SK-N-MC (cell line): ENCODE data around the gene RNF130.
"Not testable (repeated sequence)": the region's sequence is repeated elsewhere in the genome, so short reads cannot be mapped to it uniquely, and the experiment has no call there.

Experiments
- DNase-seq: peaks from one replicate; pipeline ENCODE4 v3.0.0-alpha.2; 2011; ENCODE audit warnings: low read depth, low spot score
- H3K27ac ChIP-seq: fragments of 200-600 bp; sonication (generic); 2 replicates; pipeline ENCODE4 v1.5.1; 2016; ENCODE audit warnings: mixed run types
- H3K36me3 ChIP-seq: fragments of 200-600 bp; sonication (generic); 2 replicates; pipeline ENCODE4 v1.6.1; 2017; ENCODE audit warnings: antibody characterized with exemption, low read length, mixed read lengths; ENCODE audit not compliant: insufficient read depth
- H3K4me3 ChIP-seq: fragments of 200-600 bp; sonication (generic); 2 replicates; pipeline ENCODE4 v1.5.1; 2016
- H3K9ac ChIP-seq: fragments of 200-600 bp; sonication (generic); 2 replicates; pipeline ENCODE4 v1.8.0; 2017; ENCODE audit warnings: mixed run types, mixed read lengths; ENCODE audit not compliant: insufficient read length
- H3K9me3 ChIP-seq: fragments of 200-600 bp; sonication (generic); 2 replicates; pipeline ENCODE4 v1.6.1; 2017; ENCODE audit warnings: low read depth, mild to moderate bottlenecking, antibody characterized with exemption, low read length, moderate library complexity, mixed read lengths
- EZH2 ChIP-seq: fragments of 200-600 bp; sonication (generic); IDR thresholded peaks from one replicate; pipeline ENCODE4 v1.6.1; 2017; ENCODE audit warnings: antibody characterized with exemption
- FOXP2 ChIP-seq: optimal IDR thresholded peaks from 2 replicates; pipeline ENCODE3; 2011; ENCODE audit warnings: mild to moderate bottlenecking, moderate library complexity; ENCODE audit not compliant: insufficient read depth; ENCODE audit errors: extremely low read length, control extremely low read depth
- POLR2AphosphoS5 ChIP-seq: IDR thresholded peaks from 2 replicates; pipeline ENCODE4 v1.6.1; 2012; ENCODE audit warnings: mild to moderate bottlenecking, low read depth, low read length, borderline replicate concordance

Gene RNF130

GRCh38 chr5:179973391-179973790, 98.2 kb downstream of the RNF130 start:
- TF ChIP-seq FOXP2 (no peak), POLR2AphosphoS5 (no peak), EZH2 (no peak)
- no peak for DNase-seq
- no peaks in the 10 kb centered on the region for H3K9me3 ChIP-seq
- H3K36me3 ChIP-seq: peaks cover 22% of the 10 kb centered on the region; the same call in 1 of the 2 replicates
- no peak overlapping the region for H3K27ac ChIP-seq
- H3K4me3 ChIP-seq: no peak overlapping the region
- no peak overlapping the region for H3K9ac ChIP-seq

- TF ChIP-seq EZH2: no peak
- TF ChIP-seq POLR2AphosphoS5: no peak
- TF ChIP-seq FOXP2: no peak
- no peak overlapping the region for H3K27ac ChIP-seq
- H3K9ac ChIP-seq: no peak overlapping the region
- DNase-seq: no peak
- peaks cover 23% of the 10 kb centered on the region for H3K36me3 ChIP-seq
- H3K9me3 ChIP-seq: no peaks in the 10 kb centered on the region
- H3K4me3 ChIP-seq: no peak overlapping the region
Observed at GRCh38 chr5:179969110-179969509, 102.4 kb downstream of the RNF130 start.

DNA sequence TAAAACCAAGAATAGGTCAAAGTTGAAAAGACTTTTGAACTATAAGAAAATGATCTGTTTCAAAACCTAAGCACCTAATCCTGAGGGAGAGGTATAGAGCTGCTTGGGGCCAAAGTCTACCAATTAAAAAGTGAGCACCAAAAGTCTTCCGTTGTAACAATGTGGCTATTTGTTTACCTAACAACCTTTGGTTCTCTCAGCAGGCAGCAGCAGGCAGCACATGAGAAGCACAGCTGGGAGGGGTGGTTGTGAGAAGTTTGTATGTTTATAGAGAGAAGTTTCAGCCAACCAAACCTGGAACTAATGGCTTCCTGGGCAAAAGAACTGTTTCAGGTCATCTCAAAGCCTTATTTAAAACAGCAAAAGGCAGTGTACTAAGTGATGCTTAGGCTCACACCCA, 104.1 kb downstream of the RNF130 start:
- Histone ChIP-seq H3K4me3 (no peak overlapping the region), H3K36me3 (peaks cover 39% of the 10 kb centered on the region), H3K9me3 (no peaks in the 10 kb centered on the region), H3K27ac (no peak overlapping the region), H3K9ac (no peak overlapping the region)
- DNase-seq: no peak
- TF ChIP-seq EZH2: no peak
- no peak for TF ChIP-seq FOXP2

DNA sequence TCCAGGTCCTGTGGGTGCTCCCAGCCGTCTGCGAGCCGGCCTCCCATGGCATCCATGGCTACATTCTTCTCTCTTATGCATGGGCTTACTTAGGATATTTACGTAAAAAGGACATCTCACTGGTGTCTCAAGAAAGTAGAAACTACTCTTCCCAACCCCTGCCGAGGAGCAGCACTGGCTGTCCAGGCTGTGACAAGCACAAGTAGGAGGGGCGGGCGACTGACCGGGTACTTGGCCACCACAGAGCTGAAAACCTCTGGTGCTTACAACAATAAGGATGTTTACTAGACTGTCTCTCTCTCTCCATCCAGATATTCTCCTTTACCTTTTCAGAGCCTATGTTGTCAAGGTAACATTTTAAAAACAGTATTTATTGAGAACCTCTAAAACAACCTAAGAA, 107.5 kb downstream of the RNF130 start:
- no peak overlapping the region for H3K4me3 ChIP-seq
- TF ChIP-seq POLR2AphosphoS5 (no peak), EZH2 (no peak), FOXP2 (no peak)
- no peak overlapping the region for H3K9ac ChIP-seq
- no peak for DNase-seq
- no peak overlapping the region for H3K27ac ChIP-seq
- H3K36me3 ChIP-seq: peaks cover 47% of the 10 kb centered on the region
- H3K9me3 ChIP-seq: no peaks in the 10 kb centered on the region

DNA sequence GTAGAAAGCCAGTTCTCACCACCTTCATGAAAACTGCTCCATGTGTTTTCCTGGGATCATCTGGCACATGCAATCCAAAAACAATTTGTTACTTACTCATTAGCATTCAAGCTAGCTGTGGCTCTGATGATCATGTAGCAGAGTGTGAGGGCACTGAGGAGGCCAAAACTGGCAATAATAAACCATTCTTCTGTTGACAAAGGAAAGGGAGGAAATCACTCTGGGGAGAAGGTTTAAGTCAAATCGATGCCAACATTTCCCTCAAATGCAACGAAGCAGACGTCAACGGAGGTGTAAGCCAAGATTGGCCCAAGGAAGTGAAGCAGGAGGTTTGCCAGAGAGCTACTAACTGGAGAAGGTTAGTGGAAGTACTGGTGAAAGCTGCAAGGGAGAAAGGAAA, 108.2 kb downstream of the RNF130 start:
- no peaks in the 10 kb centered on the region for H3K9me3 ChIP-seq
- DNase-seq: no peak
- H3K27ac ChIP-seq: no peak overlapping the region
- TF ChIP-seq FOXP2: no peak
- no peak for TF ChIP-seq EZH2
- TF ChIP-seq POLR2AphosphoS5: no peak
- peaks cover 47% of the 10 kb centered on the region for H3K36me3 ChIP-seq
- H3K9ac ChIP-seq: no peak overlapping the region
- no peak overlapping the region for H3K4me3 ChIP-seq

DNA sequence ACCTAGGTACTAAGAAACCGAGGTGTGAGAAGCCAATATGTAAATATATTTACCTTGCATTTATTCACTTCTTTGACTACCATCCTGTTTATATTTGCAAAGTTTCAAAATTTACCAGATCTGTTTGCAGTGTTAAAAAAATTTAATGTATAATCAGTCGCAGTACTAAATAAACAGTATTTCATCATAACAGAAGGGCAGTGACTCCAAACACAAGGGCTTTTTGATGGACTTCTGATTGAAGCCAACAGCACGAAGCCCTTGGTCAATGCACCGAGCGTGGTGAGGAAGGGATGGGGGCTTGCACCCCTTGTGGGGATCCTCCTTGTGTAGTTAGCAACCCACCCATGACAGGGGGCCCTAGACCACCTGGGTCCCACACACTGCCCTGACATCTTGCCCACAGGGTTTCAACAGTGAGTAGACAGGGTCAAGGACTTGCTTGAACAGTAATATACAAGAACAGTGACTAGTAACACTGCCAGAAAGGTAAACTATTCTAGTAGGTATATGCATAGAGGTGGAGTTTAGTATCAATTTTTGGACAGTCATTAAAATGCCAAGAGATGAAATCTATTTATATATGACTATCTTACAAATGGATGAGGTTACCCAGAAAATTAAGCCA, 111.2 kb downstream of the RNF130 start:
- no peak for TF ChIP-seq POLR2AphosphoS5
- no peak for DNase-seq
- H3K9ac ChIP-seq: no peak overlapping the region
- H3K27ac ChIP-seq: no peak overlapping the region
- no peaks in the 10 kb centered on the region for H3K9me3 ChIP-seq
- H3K36me3 ChIP-seq: peaks cover 28% of the 10 kb centered on the region
- no peak overlapping the region for H3K4me3 ChIP-seq

GRCh38 chr5:179959641-179960040, 111.9 kb downstream of the RNF130 start:
- no peak overlapping the region for H3K4me3 ChIP-seq
- DNase-seq: no peak
- H3K9ac ChIP-seq: no peak overlapping the region
- H3K36me3 ChIP-seq: peaks cover 27% of the 10 kb centered on the region; the same call in 1 of the 2 replicates
- H3K27ac ChIP-seq: no peak overlapping the region
- TF ChIP-seq FOXP2: no peak
- no peaks in the 10 kb centered on the region for H3K9me3 ChIP-seq

GRCh38 chr5:179959118-179959517, 112.4 kb downstream of the RNF130 start:
- DNase-seq, H3K9ac ChIP-seq, H3K9me3 ChIP-seq, H3K27ac ChIP-seq, H3K4me3 ChIP-seq: not testable (repeated sequence)
- H3K36me3 ChIP-seq: peaks cover 27% of the 10 kb centered on the region; the same call in 1 of the 2 replicates

GRCh38 chr5:179955630-179956029, 115.9 kb downstream of the RNF130 start:
- H3K9ac ChIP-seq: no peak overlapping the region
- DNase-seq: no peak
- H3K36me3 ChIP-seq: peaks cover 6% of the 10 kb centered on the region; the same call in 1 of the 2 replicates
- H3K27ac ChIP-seq: no peak overlapping the region
- TF ChIP-seq EZH2 (no peak), POLR2AphosphoS5 (no peak), FOXP2 (no peak)
- no peak overlapping the region for H3K4me3 ChIP-seq
- H3K9me3 ChIP-seq: no peaks in the 10 kb centered on the region
